Neural crest cell (in vitro differentiated cells): Measurements from ENCODE around the gene DTWD1. TPM values are rescaled to one million over a fixed set of nuclear protein-coding genes. Genes with fewer than 3 reads are reported as not detected.
"Not testable (repeated sequence)": the region's sequence is repeated elsewhere in the genome, so short reads cannot be mapped to it uniquely, and the experiment has no call there.

Experiments used
- DNase-seq: peaks from one replicate; pipeline ENCODE4 v3.0.0; 2021; ENCODE audit warnings: low read depth, mixed read lengths, low spot score
- H3K27ac Mint-ChIP-seq: one replicate; pipeline ENCODE4 v1.8.0; 2021; ENCODE audit warnings: mild to moderate bottlenecking, mixed read lengths; ENCODE audit not compliant: unreplicated experiment
- H3K27me3 Mint-ChIP-seq: 2 replicates; pipeline ENCODE4 v1.8.0; 2021; ENCODE audit warnings: low read depth, mild to moderate bottlenecking, mixed read lengths
- H3K36me3 Mint-ChIP-seq: 2 replicates; pipeline ENCODE4 v1.8.0; 2021; ENCODE audit warnings: low read depth, mild to moderate bottlenecking, mixed read lengths
- H3K4me1 Mint-ChIP-seq: 2 replicates; pipeline ENCODE4 v1.8.0; 2021; ENCODE audit warnings: mixed read lengths
- H3K4me3 Mint-ChIP-seq: one replicate; pipeline ENCODE4 v1.8.0; 2021; ENCODE audit warnings: mild to moderate bottlenecking, mixed read lengths
- H3K9me3 Mint-ChIP-seq: 2 replicates; pipeline ENCODE4 v1.8.0; 2021; ENCODE audit warnings: mixed read lengths
- CTCF ChIP-seq: fragments of 200-600 bp; sonication (generic); conservative IDR thresholded peaks from 2 replicates; pipeline ENCODE4 v1.5.0; 2021; ENCODE audit warnings: antibody characterized with exemption, mild to moderate bottlenecking
- total RNA-seq: library from RNA; stranded (reverse); gene quantifications from 2 replicates; pipeline ENCODE4 v1.2.1, GENCODE V29; 2021

DTWD1 gene
- total RNA-seq, 1 donor from 2014 or later: 27.8 TPM

- DNase-seq: no peak
- H3K4me1 Mint-ChIP-seq: peaks cover 4% of the 10 kb centered on the region
- no peak overlapping the region for H3K4me3 Mint-ChIP-seq
- no peak for TF ChIP-seq CTCF
- H3K36me3 Mint-ChIP-seq: no peaks in the 10 kb centered on the region
- H3K27ac Mint-ChIP-seq: no peak overlapping the region
- H3K9me3 Mint-ChIP-seq: no peaks in the 10 kb centered on the region
- no peaks in the 10 kb centered on the region for H3K27me3 Mint-ChIP-seq
These were observed 75.6 kb downstream of the DTWD1 start for GRCh38 chr15:49696433-49696832.

GRCh38 chr15:49697121-49697520 is 76.3 kb downstream of the DTWD1 start:
- Mint-ChIP-seq H3K27me3 (no peaks in the 10 kb centered on the region), H3K4me1 (no peaks in the 10 kb centered on the region), H3K27ac (no peak overlapping the region), H3K36me3 (no peaks in the 10 kb centered on the region), H3K9me3 (no peaks in the 10 kb centered on the region), H3K4me3 (no peak overlapping the region)
- TF ChIP-seq CTCF: no peak
- DNase-seq: no peak

DNA sequence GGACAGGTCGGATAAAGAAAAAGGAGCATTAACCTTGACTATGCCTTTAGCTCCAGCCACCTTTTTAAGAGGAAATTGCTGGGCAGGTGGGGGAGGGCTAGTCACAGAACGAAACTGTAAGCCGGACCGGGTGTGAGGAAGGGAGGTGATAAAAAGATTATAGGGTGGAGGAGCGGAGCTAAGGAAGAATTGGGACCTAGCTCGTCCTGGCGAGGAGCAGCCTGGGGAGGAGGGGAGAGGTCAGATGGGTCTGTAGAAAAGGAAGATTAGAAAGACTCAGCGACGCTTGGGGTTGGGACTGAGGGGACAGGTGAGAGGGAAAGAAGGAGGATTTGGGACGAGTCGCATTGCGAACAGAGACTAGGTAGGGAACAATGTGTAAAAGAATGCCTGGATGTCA is 82.1 kb downstream of the DTWD1 start:
- DNase-seq, H3K4me3 Mint-ChIP-seq, H3K36me3 Mint-ChIP-seq, H3K27me3 Mint-ChIP-seq, H3K9me3 Mint-ChIP-seq, H3K27ac Mint-ChIP-seq, H3K4me1 Mint-ChIP-seq: not testable (repeated sequence)

Other genes with a start within 250 kb of the DTWD1 start
- 0.19 TPM in 1 of 2 replicates, not detected in the other for gene FGF7, start 197.8 kb upstream of the DTWD1 start, total RNA-seq
- 7.1 and 9.0 TPM in 2 replicates for gene FAM227B, start 230 bp upstream of the DTWD1 start, total RNA-seq